Measurements from ENCODE around the gene PRKCB.

PRKCB gene

DNA sequence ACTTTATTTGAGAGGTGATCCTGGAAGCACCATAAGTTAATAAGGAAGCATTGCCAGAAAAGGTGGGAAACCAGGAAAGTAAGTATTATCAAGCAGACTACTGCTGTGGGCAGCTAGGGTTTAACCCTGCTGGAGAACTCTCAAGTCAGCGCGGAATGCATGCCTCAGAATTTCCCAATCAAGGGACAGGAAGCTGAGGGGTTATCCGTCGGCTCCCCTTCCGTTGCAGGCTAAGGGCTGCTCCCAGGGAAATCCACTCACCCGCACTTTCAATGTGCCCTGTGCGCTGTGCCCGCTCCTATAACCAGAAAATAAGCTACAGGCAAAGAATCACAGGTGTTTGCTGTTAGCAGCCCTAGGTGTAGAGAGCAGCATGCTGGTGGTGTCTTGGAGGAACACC is 281.9 kb downstream of the PRKCB start:
- H3K27ac ChIP-seq = no peak overlapping the region
- no peak overlapping the region for H3K4me3 ChIP-seq
- TF ChIP-seq, protein P1, sequence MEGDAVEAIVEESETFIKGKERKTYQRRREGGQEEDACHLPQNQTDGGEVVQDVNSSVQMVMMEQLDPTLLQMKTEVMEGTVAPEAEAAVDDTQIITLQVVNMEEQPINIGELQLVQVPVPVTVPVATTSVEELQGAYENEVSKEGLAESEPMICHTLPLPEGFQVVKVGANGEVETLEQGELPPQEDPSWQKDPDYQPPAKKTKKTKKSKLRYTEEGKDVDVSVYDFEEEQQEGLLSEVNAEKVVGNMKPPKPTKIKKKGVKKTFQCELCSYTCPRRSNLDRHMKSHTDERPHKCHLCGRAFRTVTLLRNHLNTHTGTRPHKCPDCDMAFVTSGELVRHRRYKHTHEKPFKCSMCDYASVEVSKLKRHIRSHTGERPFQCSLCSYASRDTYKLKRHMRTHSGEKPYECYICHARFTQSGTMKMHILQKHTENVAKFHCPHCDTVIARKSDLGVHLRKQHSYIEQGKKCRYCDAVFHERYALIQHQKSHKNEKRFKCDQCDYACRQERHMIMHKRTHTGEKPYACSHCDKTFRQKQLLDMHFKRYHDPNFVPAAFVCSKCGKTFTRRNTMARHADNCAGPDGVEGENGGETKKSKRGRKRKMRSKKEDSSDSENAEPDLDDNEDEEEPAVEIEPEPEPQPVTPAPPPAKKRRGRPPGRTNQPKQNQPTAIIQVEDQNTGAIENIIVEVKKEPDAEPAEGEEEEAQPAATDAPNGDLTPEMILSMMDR (IDR thresholded peaks at IDR 0.05) = no peak
- no peak for DNase-seq (ENCODE audit: low spot score)

DNA sequence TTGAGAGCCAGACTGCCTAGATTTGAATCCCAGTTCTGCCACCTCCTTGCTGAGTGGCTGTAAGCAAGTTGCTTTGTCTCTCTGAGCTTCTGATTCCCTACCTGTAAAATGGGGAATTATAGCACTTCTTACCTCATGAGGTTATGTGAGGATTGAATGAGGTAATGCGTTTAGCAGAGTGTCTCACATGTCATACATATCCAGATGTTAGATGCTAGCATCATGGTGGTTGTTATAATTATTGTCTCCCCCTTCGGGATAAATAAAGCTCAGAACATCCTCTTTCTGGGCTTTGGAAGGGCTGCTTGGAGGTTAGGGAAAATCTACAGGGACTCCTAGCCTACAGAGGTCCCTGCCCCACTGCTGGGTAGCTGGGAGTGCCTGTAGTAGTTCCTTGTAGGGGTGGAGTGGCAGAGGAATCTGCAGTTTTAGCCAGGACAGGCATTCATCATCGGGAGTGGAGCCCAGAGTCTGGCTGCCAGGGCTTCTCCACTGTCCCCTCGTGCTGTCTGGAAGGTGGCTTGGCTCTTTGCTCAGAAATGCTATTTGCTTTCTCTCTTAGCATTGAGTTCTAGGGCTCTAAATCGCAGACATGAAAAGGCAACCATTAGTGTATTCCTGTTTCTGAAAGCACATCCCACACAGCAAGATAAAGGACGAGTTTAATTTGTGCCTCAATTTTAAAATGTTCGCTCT is 282.5 kb downstream of the PRKCB start:
- TF ChIP-seq, protein P1 (IDR thresholded peaks at IDR 0.05) = no peak
- Histone ChIP-seq H3K27ac (no peak overlapping the region), H3K4me3 (no peak overlapping the region)
- DNase-seq (ENCODE audit: low spot score) = no peak

DNA sequence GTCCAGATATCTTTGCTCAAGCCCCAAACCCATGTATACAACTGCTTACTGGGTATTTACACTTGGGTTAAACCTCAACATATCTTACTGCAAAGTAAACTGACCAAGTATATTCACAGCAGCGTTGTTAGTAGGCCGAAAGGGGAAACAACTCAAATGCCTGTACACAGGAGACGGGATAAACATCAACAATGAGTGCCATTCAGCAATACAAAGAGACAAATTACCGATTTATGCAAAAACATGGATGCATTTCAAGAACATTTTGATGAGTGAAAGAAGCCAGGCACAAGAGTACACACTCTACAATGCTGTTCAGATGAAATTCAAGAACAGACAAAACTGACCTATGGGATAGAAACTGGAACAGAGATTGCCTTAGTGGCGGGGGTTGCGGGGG is 284.0 kb downstream of the PRKCB start:
- no peak overlapping the region for H3K27ac ChIP-seq
- DNase-seq (ENCODE audit: low spot score) = no peak

DNA sequence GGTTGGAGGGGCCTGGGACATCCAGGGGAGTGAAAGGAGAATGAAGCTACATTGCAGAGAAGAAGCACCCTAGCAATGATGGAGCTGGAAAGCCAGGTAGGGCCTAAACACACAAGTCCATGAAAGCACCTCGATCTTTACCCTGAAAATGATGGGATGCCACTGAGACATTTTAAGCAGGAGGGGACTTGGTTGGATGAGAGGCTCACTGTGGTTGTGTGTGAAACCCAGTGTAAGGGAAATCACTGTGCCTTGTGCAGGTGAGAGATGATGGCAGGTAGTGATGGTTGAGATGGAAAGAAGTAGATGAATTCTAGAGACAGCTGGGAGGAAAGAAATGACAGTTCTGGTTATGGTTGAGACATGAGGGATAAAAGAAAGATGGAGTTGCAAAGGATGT is 287.5 kb downstream of the PRKCB start:
- no peak for DNase-seq (ENCODE audit: low spot score)
- Histone ChIP-seq H3K27ac (no peak overlapping the region), H3K4me3 (no peak overlapping the region)
- TF ChIP-seq, protein P1 (IDR thresholded peaks at IDR 0.05) = no peak

More for the DNA sequence above, 284.0 kb downstream of the PRKCB start:
- TF ChIP-seq, protein P1 (IDR thresholded peaks at IDR 0.05) = no peak
- H3K4me3 ChIP-seq = no peak overlapping the region

DNA sequence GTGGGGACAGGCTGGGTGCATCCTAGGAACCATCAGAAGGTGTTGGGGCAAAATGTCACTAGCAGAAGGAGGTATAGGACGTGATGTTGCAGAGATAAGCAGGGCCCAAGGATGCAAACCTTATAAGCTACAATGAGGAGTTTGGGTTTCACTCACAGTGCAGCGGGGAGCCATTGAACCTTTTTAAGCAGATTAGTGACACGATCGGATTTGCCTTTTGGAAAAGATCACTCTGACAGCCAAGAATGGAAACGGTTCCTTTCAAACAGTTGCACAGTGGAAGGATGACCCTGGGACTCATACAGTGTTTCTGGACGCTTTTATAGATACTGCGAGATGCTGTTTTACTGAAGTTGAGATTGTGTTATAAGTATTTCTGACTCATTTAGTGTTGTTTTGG is 288.5 kb downstream of the PRKCB start:
- TF ChIP-seq, protein P1 (IDR thresholded peaks at IDR 0.05) = no peak
- no peak overlapping the region for H3K4me3 ChIP-seq
- H3K27ac ChIP-seq = no peak overlapping the region
- no peak for DNase-seq (ENCODE audit: low spot score)

DNA sequence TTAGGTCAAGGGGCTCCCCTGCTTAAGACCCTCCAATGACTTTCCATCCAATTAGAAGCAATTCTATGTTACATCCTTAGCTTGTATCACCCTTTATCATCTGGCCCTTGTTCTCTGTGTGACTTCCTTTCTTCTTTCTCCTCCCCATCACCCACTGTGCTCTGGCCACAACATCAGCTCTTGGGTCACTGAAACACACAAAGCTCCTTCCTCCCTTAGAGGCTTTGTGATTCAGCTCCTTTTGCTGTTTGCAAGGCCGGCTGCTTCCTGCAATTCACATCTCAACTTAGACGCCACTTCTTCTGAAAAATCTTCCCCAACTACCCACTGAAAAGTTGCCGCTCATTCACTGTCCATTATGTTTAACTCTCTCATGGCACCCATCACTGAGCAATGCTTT is 289.4 kb downstream of the PRKCB start:
- Histone ChIP-seq H3K27ac (no peak overlapping the region), H3K4me3 (no peak overlapping the region)
- DNase-seq (ENCODE audit: low spot score) = no peak
- TF ChIP-seq, protein P1 (IDR thresholded peaks at IDR 0.05) = no peak

DNA sequence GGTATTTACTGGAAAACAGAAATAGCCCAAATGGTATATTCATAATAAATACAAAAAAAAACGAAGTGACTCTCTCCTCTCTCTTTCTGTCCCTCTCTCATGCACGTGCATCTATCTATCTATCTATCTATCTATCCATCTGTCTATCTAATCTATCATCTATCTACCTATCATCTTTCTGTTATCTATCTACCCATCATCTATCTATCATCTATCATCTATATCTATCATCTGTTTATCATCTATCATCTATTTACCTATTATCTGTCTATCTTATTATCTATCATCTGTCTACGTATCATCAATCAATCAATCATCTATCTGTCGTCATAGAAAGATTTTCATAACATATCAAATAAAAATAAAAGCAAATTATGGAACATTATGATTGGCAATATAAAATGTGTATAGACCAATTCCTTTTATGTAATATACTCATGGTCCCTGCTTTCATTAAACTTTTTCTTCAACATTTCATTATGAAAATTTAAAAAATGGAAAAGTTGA is 293.7 kb downstream of the PRKCB start:
- H3K4me3 ChIP-seq = no peak overlapping the region
- TF ChIP-seq, protein P1 (IDR thresholded peaks at IDR 0.05) = no peak
- DNase-seq (ENCODE audit: low spot score) = no peak
- H3K27ac ChIP-seq = no peak overlapping the region
